ENCODE data around the gene REL.
A peak's percentile ranks its signal among the peaks of the same experiment; 100 is the strongest.

REL gene

GRCh38 chr2:60960706-60961105, 79.3 kb downstream of the REL start:
- intact Hi-C loops (cut with DNase I): no loop called here
- DNase-seq: no peak

GRCh38 chr2:60961457-60961856, 80.1 kb downstream of the REL start:
- DNase-seq: no peak
- intact Hi-C loops (cut with DNase I): no loop called here

- intact Hi-C loops (cut with DNase I): no loop called here
- no peak for DNase-seq
These were observed 81.2 kb downstream of the REL start for GRCh38 chr2:60962528-60962927.

DNA sequence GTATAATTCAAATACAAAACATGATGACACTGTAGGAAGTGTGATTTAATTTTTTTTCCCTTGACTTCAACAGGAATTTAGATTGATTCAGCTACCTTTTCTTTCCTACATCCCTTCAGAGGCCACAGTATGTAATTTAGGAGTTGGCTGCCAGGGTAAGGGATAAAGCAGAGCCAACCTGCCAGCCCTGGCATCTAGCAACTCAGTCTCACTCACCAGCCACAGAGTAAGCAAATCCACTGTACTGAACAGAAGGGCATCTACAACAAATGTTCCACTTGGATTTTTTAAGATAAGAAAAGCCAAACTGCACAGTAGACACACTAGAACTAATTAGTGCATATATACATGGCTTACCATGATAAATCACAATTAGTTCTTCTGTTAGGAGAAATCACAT, 81.8 kb downstream of the REL start:
- intact Hi-C loops (cut with DNase I): no loop called here
- no peak for DNase-seq

DNA sequence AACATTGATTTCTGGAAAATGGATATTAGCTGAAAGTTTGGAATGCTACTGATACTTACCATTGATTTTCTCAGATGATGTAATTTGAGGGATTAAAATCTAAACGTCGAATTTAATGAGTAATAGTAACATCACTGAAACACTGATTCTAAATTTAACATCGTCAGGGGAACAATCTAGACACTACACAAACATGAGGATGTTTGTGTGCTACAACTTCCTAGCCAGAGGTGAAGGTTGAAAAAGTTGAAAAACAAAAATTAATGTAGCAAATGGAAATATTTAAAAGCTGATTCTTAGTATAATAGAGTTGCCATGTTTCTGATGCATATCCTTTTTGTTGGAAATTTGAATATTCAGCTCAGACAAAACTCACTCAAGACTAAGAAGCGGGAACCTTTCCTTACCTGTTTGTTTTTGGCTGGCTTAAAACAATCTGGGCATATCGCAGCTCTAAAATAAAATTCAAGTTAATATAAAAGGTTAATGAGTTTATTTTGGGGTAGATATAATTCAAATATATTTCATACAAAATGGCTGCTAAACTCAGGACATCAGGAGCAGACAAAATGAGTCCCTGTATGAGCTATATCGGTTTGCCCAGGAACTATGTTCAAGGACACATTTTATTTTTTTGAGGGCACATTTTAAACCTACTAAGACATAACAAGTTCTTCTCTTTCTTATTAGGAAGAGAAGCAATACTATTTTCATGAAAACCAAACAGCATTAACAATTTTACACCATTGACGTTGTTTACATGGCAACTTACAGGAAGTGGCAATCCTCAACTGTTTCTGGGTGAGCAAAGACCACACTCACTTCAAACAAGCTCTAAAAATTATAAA, 83.5 kb downstream of the REL start:
- no peak for DNase-seq
- intact Hi-C loops (cut with DNase I): no loop called here

GRCh38 chr2:60965499-60965785, 84.1 kb downstream of the REL start:
- DNase-seq: no peak
- intact Hi-C loops (cut with DNase I): no loop called here

DNA sequence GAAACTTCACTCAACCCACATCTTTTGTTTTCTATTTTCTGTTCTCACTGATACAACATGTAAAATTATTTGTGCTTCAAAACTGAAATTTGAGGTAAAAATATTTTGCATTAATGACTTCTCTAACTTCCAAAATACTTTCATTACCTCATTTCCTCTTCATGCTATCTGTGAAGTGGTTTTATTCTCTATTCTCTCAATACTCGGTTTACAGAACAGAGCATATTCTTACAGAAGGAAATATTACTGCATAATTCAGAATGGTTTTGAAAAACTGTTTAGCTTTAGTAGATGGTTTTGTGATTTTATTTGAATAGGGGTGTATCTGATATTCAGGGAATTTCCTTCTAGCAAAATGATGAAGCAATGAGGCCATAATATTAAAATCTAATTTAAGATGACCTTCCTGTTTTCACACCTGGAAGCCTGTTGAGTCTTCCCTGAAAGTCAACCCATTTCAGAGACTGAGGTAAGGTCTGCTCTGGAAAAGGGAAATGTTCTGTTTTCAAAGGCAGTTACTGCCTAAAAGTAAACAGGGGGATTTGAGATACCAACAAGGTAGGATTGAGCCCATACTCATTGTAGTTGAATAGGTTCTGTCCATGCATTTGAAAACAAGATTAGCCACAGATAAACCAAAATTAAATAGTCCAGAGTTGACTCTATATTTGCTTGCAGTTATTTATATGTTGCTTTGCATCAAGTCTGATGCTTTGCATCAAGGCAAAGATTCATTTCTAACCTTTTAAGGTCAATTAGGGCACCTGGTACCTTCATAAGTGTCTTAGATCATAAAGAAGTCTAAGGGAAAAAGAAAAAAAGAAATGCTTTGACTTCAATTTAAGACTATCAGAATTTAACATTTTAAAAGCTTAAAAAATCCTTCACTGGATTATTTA, 85.4 kb downstream of the REL start:
- intact Hi-C loops (cut with DNase I): no loop called here

DNA sequence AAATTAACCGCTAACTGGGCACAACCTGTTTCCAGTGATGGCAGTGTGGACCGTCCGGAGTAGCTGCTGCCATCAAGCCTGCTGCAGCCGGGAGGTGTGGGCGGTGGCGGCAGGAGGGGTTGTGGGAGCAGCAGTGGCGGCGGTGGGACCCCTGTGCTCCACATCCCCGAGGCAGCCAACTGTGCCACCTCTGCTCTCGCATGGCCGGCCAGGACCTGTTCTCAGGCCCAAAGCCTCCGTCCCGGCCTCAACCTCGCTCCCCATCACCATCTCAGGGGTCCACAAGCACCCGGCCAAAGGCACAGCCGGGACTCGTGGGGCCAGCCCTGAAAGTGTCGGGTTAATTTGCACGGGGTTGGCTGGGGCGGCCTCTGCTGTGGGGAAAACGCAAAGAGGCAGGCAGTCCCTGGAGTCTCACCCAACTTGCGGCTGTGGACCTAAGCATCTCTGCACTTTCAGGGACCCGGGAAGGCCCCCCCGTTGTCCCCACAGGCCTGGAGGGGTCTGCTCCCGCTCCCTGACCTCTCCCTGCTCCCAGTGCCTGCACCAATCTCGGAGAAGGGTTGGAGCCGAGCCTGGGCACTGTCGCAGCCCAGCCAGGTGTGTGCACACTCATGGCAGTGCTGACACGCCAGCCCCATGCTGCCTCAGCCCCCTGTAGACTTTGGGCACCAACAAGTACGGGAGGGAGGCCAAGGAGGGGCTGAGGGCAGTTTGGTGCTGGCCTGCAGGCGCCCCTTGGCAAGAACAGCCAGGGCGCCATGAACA, 91.7 kb downstream of the REL start:
- intact Hi-C loops (cut with DNase I): no loop called here
- DNase-seq: peak in 1 of 10 donors; percentile 65

More for the DNA sequence above, 85.4 kb downstream of the REL start:
- DNase-seq: no peak

GRCh38 chr2:60973705-60974104, 92.3 kb downstream of the REL start:
- intact Hi-C loops (cut with DNase I): no loop called here
- no peak for DNase-seq

DNA sequence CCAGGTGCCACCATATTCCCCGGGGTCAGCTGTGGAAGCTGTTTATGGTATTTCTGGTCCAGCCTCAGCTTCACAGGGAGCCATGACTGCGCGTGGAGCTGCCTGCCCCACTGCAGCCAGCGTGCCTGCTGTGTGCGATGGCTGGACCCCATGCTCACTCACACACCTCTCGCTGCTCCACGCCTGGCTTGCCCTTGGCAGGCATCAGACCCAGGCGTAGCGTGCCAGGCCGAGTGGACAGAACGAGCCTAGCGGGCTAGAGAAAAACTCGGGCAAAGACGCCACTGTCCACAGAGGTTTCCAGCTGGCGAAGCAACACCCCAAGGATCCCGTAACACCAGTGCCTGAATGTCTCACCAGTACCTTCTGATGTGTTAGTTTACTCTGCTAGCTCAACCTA, 93.3 kb downstream of the REL start:
- intact Hi-C loops (cut with DNase I): no loop called here
- DNase-seq: peak in 2 of 10 donors; percentile 60 to 78
